Loucy (cell line): ENCODE data around the gene EXOC8.

ENCODE experiments used
- EZH2phosphoT487 ChIP-seq: fragments of 200-600 bp; IDR thresholded peaks from 2 replicates; pipeline ENCODE4 v1.6.1; 2018; ENCODE audit warnings: antibody characterized with exemption, mild to moderate bottlenecking, moderate library complexity, borderline replicate concordance
- TF ChIP-seq, protein P1 (sequence below): fragments of 200-600 bp; sonication (generic); conservative IDR thresholded peaks from 2 replicates; pipeline ENCODE4 v1.5.1; 2014; ENCODE audit warnings: mild to moderate bottlenecking, antibody characterized with exemption, low read length

DNA sequence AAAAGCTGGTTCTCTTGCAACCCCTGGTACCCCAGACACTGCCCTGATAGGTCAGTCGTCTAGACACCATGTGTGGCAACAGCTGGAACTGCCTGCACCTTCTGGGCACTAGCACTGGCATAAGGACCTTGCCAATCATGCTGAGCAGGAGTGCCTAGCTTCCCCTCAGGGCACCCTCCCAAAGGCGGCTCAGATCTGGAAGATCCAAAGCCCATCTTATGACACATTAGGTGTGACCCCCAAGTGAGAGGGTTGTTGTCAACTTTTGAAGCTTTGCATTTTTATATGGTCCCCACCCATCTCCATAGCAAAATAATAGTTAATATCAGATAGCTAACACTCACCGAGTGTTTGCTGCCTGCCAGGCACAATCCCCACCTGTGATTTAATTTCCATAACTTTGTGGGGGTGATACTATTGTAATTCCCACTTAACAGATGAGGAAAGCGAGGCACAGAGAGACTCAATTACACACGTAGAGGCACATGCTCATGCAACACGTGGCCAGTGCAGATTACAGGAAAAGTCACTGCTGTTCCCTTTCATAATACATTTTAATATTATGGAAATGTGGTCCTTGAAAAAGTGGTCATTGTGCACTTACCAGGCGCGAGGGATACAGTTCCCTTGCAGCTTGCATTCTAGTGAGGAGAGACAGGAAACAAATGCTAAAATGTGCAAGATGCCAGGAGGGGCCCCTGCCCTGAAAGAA, 25.8 kb downstream of the EXOC8 start:
- TF ChIP-seq, protein P1, sequence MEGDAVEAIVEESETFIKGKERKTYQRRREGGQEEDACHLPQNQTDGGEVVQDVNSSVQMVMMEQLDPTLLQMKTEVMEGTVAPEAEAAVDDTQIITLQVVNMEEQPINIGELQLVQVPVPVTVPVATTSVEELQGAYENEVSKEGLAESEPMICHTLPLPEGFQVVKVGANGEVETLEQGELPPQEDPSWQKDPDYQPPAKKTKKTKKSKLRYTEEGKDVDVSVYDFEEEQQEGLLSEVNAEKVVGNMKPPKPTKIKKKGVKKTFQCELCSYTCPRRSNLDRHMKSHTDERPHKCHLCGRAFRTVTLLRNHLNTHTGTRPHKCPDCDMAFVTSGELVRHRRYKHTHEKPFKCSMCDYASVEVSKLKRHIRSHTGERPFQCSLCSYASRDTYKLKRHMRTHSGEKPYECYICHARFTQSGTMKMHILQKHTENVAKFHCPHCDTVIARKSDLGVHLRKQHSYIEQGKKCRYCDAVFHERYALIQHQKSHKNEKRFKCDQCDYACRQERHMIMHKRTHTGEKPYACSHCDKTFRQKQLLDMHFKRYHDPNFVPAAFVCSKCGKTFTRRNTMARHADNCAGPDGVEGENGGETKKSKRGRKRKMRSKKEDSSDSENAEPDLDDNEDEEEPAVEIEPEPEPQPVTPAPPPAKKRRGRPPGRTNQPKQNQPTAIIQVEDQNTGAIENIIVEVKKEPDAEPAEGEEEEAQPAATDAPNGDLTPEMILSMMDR: no peak
- TF ChIP-seq EZH2phosphoT487: no peak
